H9 (cell line): ENCODE measurements around the gene SH3BP2. TPM values are rescaled to one million over a fixed set of nuclear protein-coding genes. Genes with fewer than 3 reads are reported as not detected.

ENCODE experiments used
- DNase-seq: peaks from one replicate; pipeline ENCODE4 v3.0.0-alpha.2; 2017
- H2AFZ ChIP-seq: one replicate; pipeline ENCODE4 v1.6.1; 2013; ENCODE audit warnings: mild to moderate bottlenecking, low read length, control low read depth, moderate library complexity
- H2AK5ac ChIP-seq: 2 replicates; pipeline ENCODE4 v1.6.1; 2013; ENCODE audit warnings: low read length, control low read depth, mixed read lengths; ENCODE audit not compliant: insufficient read length
- H2BK120ac ChIP-seq: one replicate; pipeline ENCODE4 v1.6.1; 2013; ENCODE audit warnings: low read depth, mild to moderate bottlenecking, low read length, control low read depth, inconsistent platforms; ENCODE audit not compliant: poor library complexity, severe bottlenecking
- H2BK12ac ChIP-seq: 2 replicates; pipeline ENCODE4 v1.6.1; 2013; ENCODE audit warnings: low read length, control low read depth, mixed read lengths, low read depth; ENCODE audit not compliant: insufficient read length
- H2BK15ac ChIP-seq: 2 replicates; pipeline ENCODE4 v1.6.1; 2013; ENCODE audit warnings: low read depth, low read length, control low read depth
- H2BK20ac ChIP-seq: one replicate; pipeline ENCODE4 v1.6.1; 2013; ENCODE audit warnings: low read depth, mild to moderate bottlenecking, low read length, control low read depth, inconsistent platforms; ENCODE audit not compliant: poor library complexity, severe bottlenecking
- H2BK5ac ChIP-seq: 2 replicates; pipeline ENCODE4 v1.6.1; 2013; ENCODE audit warnings: low read length, control low read depth, mixed read lengths; ENCODE audit not compliant: insufficient read length
- H3K14ac ChIP-seq: 2 replicates; pipeline ENCODE4 v1.6.1; 2013; ENCODE audit warnings: low read length, control low read depth; ENCODE audit not compliant: insufficient read depth
- H3K18ac ChIP-seq: 2 replicates; pipeline ENCODE4 v1.6.1; 2013; ENCODE audit warnings: low read depth, mild to moderate bottlenecking, mixed read lengths, low read length, control low read depth; ENCODE audit not compliant: insufficient read length
- H3K23ac ChIP-seq: 2 replicates; pipeline ENCODE4 v1.6.1; 2013; ENCODE audit warnings: low read length, control low read depth, mixed read lengths, low read depth; ENCODE audit not compliant: insufficient read length
- H3K23me2 ChIP-seq: 2 replicates; pipeline ENCODE4 v1.6.1; 2013; ENCODE audit warnings: low read depth, mild to moderate bottlenecking, mixed read lengths, low read length, control low read depth; ENCODE audit not compliant: insufficient read length, poor library complexity, severe bottlenecking
- H3K27ac ChIP-seq: 2 replicates; pipeline ENCODE4 v1.5.1; 2013; ENCODE audit warnings: low read length, control low read depth, mixed read lengths, low read depth; ENCODE audit not compliant: insufficient read length
- H3K27me3 ChIP-seq: 2 replicates; pipeline ENCODE4 v1.6.1; 2013; ENCODE audit warnings: low read length, control low read depth, inconsistent platforms; ENCODE audit not compliant: insufficient read depth
- H3K4ac ChIP-seq: 2 replicates; pipeline ENCODE4 v1.6.1; 2013; ENCODE audit warnings: low read depth, mild to moderate bottlenecking, control low read depth, inconsistent platforms, low read length, moderate library complexity
- H3K4me1 ChIP-seq: 2 replicates; pipeline ENCODE4 v1.6.1; 2013; ENCODE audit warnings: low read length, control low read depth, inconsistent platforms; ENCODE audit not compliant: insufficient read depth
- H3K4me2 ChIP-seq: 2 replicates; pipeline ENCODE4 v1.6.1; 2013; ENCODE audit warnings: low read length, control low read depth, mixed read lengths; ENCODE audit not compliant: insufficient read length, insufficient read depth
- H3K56ac ChIP-seq: 2 replicates; pipeline ENCODE4 v1.6.1; 2013; ENCODE audit warnings: low read depth, mild to moderate bottlenecking, mixed read lengths, low read length, control low read depth; ENCODE audit not compliant: insufficient read length
- H3K79me1 ChIP-seq: 2 replicates; pipeline ENCODE4 v1.6.1; 2013; ENCODE audit warnings: low read depth, mild to moderate bottlenecking, moderate library complexity, low read length, control low read depth, inconsistent platforms; ENCODE audit not compliant: insufficient read depth, poor library complexity, severe bottlenecking
- H3K79me2 ChIP-seq: 2 replicates; pipeline ENCODE4 v1.6.1; 2013; ENCODE audit warnings: low read length, control low read depth, inconsistent platforms; ENCODE audit not compliant: insufficient read depth
- H3K9ac ChIP-seq: 2 replicates; pipeline ENCODE4 v1.6.1; 2013; ENCODE audit warnings: low read length, control low read depth, mixed read lengths; ENCODE audit not compliant: insufficient read length; ENCODE audit errors: extremely low read depth
- H3K9me3 ChIP-seq: one replicate; pipeline ENCODE4 v1.6.1; 2013; ENCODE audit warnings: low read depth, low read length, inconsistent platforms; ENCODE audit not compliant: control insufficient read depth
- H3T11ph ChIP-seq: one replicate; pipeline ENCODE4 v1.6.1; 2013; ENCODE audit warnings: mild to moderate bottlenecking, low read length, control low read depth, inconsistent platforms
- H4K20me1 ChIP-seq: one replicate; pipeline ENCODE4 v1.6.1; 2013; ENCODE audit not compliant: control insufficient read depth, insufficient read length, insufficient read depth
- H4K5ac ChIP-seq: 2 replicates; pipeline ENCODE4 v1.6.1; 2013; ENCODE audit warnings: low read depth, mild to moderate bottlenecking, mixed read lengths, low read length, control low read depth; ENCODE audit not compliant: insufficient read length
- H4K8ac ChIP-seq: replicated peaks from 2 replicates; pipeline ENCODE4 v1.6.1; 2013; ENCODE audit warnings: low read length, control low read depth, mixed read lengths, low read depth; ENCODE audit not compliant: insufficient read length
- H4K91ac ChIP-seq: 2 replicates; pipeline ENCODE4 v1.6.1; 2013; ENCODE audit warnings: low read depth, mild to moderate bottlenecking, moderate library complexity, mixed read lengths, low read length, control low read depth; ENCODE audit not compliant: insufficient read length
- H3K27ac Mint-ChIP-seq, 3 experiments: 2 replicates in 2 of 3; 3 replicates in 1 of 3; pipeline ENCODE4 v1.8.0; 2020 to 2021; ENCODE audit warnings: mixed read lengths in 3 of 3, mild to moderate bottlenecking in 1 of 3, moderate library complexity in 1 of 3
- H3K27me3 Mint-ChIP-seq: 2 replicates; pipeline ENCODE4 v1.8.0; 2021; ENCODE audit warnings: low read depth, mild to moderate bottlenecking, moderate library complexity, mixed read lengths
- H3K36me3 Mint-ChIP-seq, 3 experiments: 2 replicates in 2 of 3; 3 replicates in 1 of 3; pipeline ENCODE4 v1.8.0; 2020 to 2021; ENCODE audit warnings: low read depth in 3 of 3, mixed read lengths in 3 of 3; ENCODE audit not compliant: insufficient read depth in 1 of 3
- H3K4me1 Mint-ChIP-seq, 2 experiments: 2 replicates each; pipeline ENCODE4 v1.8.0; 2020; ENCODE audit warnings: mixed read lengths in 2 of 2
- H3K4me3 Mint-ChIP-seq, 2 experiments: 2 replicates in 1 of 2; 3 replicates in 1 of 2; pipeline ENCODE4 v1.8.0; 2020 to 2021; ENCODE audit warnings: mild to moderate bottlenecking in 2 of 2, mixed read lengths in 2 of 2, moderate library complexity in 1 of 2
- H3K9me3 Mint-ChIP-seq, 2 experiments: 2 replicates in 1 of 2; 3 replicates in 1 of 2; pipeline ENCODE4 v1.8.0; 2020; ENCODE audit warnings: mild to moderate bottlenecking in 2 of 2, mixed read lengths in 2 of 2, moderate library complexity in 1 of 2
- WGBS: extraction: QIAGEN DNeasy Blood & Tissue Kit; methylation state at CpG from one replicate; pipeline ENCODE4 v1.1.7; 2013; ENCODE audit warnings: missing lambda C conversion rate, low lambda C conversion rate, mixed read lengths; ENCODE audit not compliant: insufficient read length; ENCODE audit errors: extremely low coverage; 5-methylcytosine and 5-hydroxymethylcytosine counted together
- total RNA-seq: library from RNA; stranded (reverse); gene quantifications from 2 replicates; pipeline ENCODE4 v1.2.1, GENCODE V29; 2021
- TF ChIP-seq, protein P1 (sequence below): fragments of 200-600 bp; sonication (generic); conservative IDR thresholded peaks from 3 replicates; pipeline ENCODE4 v1.8.0; 2021; ENCODE audit warnings: antibody characterized with exemption, mild to moderate bottlenecking

The SH3BP2 gene
- total RNA-seq, 1 experiment from 2014 or later = 37.6 TPM

DNA sequence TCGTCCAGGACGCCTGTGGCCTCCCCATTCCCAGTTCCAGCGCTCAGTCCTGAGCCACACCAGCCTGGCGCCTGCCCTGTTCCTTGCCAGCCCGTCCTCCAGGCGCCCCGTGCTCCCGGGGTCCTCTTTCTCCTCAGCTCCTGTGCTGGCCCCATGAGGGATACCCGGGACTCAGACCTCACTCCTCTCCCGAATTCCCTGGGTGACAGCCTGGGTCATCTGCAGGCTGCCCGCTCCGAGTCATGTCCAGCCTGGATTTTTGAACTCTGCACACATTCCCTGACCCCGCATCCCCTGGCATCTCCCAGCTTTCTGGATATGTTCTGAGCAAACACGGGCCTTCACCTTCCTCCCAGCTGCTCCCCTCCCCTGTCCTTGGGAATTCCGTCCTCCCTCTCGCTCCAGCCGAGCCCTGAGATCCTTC, 35.9 kb downstream of the SH3BP2 start:
- no peak overlapping the region for H3K4me3 Mint-ChIP-seq
- Histone ChIP-seq H2BK12ac (no peak overlapping the region), H4K8ac (no peak overlapping the region), H4K5ac (no peak overlapping the region), H2BK5ac (no peak overlapping the region), H3K9ac (no peak overlapping the region), H4K20me1 (peaks cover 6% of the 10 kb centered on the region), H3K79me1 (no peaks in the 10 kb centered on the region), H3K4me1 (no peaks in the 10 kb centered on the region), H2BK120ac (no peak overlapping the region), H3K79me2 (no peaks in the 10 kb centered on the region), H2BK20ac (no peak overlapping the region), H3K4me2 (no peak overlapping the region), H2AK5ac (no peak overlapping the region), H4K91ac (no peak overlapping the region), H3T11ph (no peak overlapping the region), H3K23ac (no peak overlapping the region), H3K27ac (no peak overlapping the region), H3K18ac (no peak overlapping the region), H2AFZ (no peak overlapping the region), H3K56ac (no peak overlapping the region), H3K4ac (no peak overlapping the region), H3K27me3 (no peaks in the 10 kb centered on the region), H3K9me3 (no peaks in the 10 kb centered on the region), H3K23me2 (no peaks in the 10 kb centered on the region), H3K14ac (no peak overlapping the region), H2BK15ac (no peak overlapping the region)
- no CpG with 5 or more reads among the region's 17 CpGs for WGBS
- peak overlapping the region in 2 of 3 experiments; percentile 23 to 43; a peak in 2 of 7 replicates for H3K27ac Mint-ChIP-seq
- no peaks in the 10 kb centered on the region; a peak in 2 of 5 replicates for H3K9me3 Mint-ChIP-seq
- H3K4me1 Mint-ChIP-seq = no peaks in the 10 kb centered on the region
- TF ChIP-seq, protein P1, sequence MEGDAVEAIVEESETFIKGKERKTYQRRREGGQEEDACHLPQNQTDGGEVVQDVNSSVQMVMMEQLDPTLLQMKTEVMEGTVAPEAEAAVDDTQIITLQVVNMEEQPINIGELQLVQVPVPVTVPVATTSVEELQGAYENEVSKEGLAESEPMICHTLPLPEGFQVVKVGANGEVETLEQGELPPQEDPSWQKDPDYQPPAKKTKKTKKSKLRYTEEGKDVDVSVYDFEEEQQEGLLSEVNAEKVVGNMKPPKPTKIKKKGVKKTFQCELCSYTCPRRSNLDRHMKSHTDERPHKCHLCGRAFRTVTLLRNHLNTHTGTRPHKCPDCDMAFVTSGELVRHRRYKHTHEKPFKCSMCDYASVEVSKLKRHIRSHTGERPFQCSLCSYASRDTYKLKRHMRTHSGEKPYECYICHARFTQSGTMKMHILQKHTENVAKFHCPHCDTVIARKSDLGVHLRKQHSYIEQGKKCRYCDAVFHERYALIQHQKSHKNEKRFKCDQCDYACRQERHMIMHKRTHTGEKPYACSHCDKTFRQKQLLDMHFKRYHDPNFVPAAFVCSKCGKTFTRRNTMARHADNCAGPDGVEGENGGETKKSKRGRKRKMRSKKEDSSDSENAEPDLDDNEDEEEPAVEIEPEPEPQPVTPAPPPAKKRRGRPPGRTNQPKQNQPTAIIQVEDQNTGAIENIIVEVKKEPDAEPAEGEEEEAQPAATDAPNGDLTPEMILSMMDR = no peak
- no peaks in the 10 kb centered on the region for H3K27me3 Mint-ChIP-seq
- H3K36me3 Mint-ChIP-seq = peaks cover 26 to 73% (median 62%) of the 10 kb centered on the region in 3 experiments; a peak in 6 of 7 replicates
- no peak for DNase-seq
